GM19438 (cell line): Measurements from ENCODE around the gene TOX2.
"Not testable (repeated sequence)": the region's sequence is repeated elsewhere in the genome, so short reads cannot be mapped to it uniquely, and the experiment has no call there.

Source experiments
- ATAC-seq: cut with Tn5 transposase; IDR thresholded peaks from one replicate; pipeline ENCODE4 v1.9.1; 2021; ENCODE audit warnings: low read depth; ENCODE audit not compliant: unreplicated experiment

The TOX2 gene

GRCh38 chr20:44029848-44030230 lies 115.2 kb downstream of the TOX2 start:
- ATAC-seq = no peak

DNA sequence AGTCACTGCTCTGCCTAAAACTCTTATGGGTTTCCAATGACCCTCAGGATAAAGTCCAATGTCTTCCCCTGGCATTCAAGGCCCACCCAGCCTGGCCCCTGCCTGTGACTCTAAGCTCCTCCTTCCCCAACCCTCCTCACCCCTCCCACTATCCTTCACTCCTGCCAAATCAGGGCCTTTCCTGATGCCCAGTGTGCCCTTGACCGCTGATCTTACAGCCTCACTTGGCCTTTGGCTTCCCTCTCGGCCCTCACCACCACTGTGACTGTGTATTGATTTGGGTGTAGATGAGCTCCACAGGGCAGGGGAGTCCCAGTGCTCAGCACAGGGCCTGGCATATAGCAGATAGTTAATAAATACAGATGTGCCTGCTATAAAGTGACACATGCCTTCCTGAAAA lies 115.7 kb downstream of the TOX2 start:
- no peak for ATAC-seq

DNA sequence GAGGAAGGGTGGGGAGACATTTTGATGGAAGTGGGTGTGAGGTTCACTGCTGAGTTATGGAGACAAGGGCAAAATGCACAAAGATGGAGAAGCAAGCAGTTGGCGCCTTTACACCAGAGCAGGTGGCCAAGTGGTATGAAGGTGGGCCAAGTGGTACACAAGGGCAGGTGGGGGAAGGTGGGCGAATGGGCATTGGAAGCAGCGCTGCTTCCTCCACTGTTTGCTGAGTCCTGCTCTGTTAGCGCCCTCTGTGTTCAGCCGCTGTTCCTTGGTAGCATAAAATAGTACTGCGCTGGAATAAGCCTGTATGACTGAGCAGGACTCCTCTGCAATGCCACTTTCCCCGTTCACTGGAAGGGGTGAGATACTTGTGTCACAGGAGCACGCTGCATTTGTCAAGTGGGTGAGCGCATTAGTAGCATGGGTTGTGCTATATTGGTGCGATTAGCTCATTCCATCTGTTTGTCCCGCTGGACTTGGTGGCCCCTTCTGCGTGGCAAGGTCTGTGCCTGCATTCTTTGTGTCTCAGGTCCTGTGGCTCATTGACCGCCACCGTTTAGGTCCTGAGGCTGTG lies 116.4 kb downstream of the TOX2 start:
- ATAC-seq = no peak

- no peak for ATAC-seq
Observed at GRCh38 chr20:44031781-44032582, 117.3 kb downstream of the TOX2 start.

- no peak for ATAC-seq
Observed at GRCh38 chr20:44032583-44033331, 118.1 kb downstream of the TOX2 start.

GRCh38 chr20:44033344-44033743 lies 118.7 kb downstream of the TOX2 start:
- ATAC-seq = no peak

DNA sequence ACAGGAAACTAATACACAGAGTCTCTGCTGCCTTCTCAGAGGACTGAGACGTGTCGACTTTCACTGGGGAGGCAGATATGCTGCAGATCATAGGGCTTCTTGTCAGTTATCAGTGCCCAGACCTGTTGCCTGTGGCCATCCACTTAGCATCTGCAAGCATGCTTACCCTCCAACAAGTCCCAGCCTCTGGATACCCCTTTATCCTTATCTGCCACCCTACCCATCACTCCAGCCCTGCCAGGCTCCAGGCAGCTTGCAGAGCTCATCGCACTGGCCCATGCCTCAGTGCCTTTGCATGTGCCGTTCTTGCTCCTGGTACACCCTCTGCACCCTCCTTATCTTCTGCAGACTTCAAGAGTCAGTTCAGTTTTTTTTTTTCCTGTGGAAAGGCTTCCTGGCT lies 119.2 kb downstream of the TOX2 start:
- ATAC-seq = no peak

DNA sequence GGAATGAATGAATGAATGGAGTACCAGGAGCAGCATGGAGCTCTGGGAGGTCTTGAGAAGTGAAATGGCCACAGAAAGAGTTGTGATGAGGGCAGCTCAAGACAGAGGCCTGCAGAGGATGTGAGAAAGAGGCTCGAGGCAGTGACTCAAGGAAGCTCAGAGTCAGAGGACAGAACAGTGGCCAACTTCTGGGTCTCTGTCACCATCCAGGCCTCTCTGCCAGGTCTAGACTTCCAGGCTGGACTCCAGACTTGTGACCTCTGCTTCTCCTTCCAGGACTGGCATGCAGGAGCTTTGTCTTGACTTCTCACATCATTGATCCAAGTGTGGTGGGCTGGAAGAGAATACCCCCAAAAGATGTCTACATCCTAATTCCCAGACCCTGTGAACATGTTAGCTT lies 119.8 kb downstream of the TOX2 start:
- ATAC-seq = no peak

DNA sequence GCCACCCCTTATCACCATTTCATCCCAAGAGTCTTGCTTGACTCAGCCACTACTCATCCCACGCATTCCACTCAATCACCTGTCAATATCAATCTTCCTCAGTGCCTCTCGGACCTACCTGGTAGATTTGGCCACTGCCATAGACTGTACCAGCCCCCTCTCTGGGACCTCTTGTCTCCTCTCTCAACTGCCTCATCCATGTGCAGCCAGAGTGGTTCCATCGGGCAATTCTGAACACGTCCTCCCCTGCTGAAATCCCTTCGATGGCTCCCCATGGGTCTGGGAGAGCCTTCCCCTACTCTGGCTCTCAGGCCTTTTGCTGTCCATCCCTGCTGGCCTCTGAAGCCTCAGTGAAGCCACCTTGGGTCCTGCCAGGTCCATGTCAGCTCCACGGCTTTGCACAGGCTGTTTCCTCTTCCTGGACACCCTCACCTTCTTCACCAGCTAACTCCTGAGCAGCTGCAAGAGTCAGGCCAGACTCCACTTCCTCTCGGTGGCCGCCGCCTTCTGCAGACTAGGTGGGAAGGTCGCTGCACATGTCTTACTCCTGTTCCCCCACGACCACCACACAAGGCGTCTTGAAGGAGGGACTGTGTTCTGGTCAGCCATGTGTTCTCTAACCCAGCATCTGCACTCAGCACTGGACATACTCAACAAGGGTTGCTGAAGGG lies 120.4 kb downstream of the TOX2 start:
- no peak for ATAC-seq

- no peak for ATAC-seq
Observed at GRCh38 chr20:44035924-44036323, 121.3 kb downstream of the TOX2 start.

DNA sequence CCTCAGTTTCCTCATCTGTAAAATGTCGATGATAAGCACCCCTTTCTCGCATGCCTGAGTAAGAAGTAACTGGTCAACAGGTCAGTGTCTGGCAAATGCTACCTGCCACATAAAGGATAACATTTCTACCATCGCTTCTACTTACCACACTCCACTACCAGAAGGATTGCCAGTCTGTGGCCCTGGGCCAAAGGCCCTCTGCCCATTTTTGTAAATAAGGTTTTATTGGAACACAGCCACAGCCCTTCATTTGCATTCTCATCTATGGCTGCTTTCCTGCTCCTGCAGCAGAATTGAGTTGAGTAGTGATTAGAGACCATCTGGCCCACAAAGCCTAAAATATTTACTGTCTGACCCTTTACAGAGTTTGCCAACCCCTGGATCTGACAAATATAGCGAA lies 121.8 kb downstream of the TOX2 start:
- ATAC-seq = no peak

- no peak for ATAC-seq
Observed at GRCh38 chr20:44038681-44039123, 124.0 kb downstream of the TOX2 start.

GRCh38 chr20:44039147-44039546 lies 124.5 kb downstream of the TOX2 start:
- no peak for ATAC-seq

DNA sequence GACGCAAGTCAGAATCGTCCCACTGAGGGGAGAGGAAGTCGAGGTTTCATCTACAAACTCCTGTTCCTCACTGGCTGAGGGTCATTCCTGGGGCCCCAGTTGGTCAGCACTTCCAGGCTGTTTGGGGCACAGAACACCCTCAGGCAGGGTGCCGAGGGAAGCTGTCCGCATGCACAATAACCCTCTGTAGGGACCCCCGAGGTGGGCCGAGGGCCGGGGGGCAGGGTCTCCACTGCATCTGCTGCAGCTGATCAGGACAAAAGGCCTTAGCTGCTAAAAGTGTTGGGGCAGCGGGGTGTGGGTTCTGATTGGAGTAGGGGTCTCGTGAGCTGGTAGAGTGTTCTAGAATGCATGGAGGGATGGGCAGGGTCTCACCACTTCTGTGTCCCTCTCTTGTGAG lies 125.1 kb downstream of the TOX2 start:
- ATAC-seq = no peak

DNA sequence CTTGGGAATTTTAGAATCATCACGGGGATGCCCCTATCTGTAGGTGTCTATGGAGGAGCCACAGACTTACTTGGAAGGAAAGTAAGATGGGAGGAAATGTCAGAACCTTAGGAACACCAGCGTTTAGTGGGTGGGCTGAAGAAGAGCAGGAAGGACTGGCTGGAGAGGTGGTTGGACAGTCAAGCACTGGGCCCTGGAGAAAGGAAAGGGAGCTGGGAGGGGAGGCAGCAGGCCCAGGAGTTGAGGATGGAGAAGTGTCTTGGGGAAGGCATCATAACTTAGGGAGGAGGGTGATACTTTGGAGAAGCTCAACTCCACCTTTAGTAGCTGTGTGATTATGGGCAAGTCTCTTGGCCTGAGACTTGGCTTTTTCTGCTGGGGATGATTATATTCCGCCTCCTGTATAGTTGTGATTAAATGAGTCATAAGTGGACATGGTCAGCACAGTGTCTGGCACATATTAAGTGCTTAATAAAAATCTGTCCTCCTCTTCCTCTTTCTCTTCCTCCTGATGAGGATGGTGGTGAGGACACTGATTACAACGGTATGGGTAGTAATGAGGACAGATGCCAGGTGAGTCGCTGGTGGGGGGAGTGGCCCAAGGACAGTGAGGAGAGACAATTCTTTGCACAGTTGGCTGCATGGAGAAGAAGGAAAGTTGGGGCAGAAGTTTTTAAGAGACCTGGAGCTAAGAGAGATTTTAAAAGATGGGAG lies 125.7 kb downstream of the TOX2 start:
- no peak for ATAC-seq

DNA sequence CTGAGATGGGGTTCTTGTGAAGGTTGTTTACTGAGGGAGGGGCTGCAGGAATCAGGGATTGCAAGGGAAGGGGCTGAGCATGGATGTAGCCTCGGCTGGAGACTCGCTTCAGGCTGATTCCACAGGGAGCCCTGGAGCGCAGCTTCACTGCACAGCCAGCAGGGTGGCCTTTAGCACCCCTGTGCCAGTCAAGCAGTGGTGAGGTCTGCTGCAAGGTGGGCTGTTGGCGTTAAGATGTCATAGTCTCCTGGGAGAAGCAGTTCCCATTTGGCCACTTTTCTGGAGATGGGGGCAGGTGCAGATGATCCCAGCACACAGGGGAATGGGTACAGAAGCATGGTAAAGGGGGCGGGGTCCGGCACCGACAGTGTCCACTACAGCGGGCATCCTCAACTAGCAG lies 126.3 kb downstream of the TOX2 start:
- no peak for ATAC-seq

- ATAC-seq = not testable (repeated sequence)
Observed at GRCh38 chr20:44044712-44045111, 130.1 kb downstream of the TOX2 start.

DNA sequence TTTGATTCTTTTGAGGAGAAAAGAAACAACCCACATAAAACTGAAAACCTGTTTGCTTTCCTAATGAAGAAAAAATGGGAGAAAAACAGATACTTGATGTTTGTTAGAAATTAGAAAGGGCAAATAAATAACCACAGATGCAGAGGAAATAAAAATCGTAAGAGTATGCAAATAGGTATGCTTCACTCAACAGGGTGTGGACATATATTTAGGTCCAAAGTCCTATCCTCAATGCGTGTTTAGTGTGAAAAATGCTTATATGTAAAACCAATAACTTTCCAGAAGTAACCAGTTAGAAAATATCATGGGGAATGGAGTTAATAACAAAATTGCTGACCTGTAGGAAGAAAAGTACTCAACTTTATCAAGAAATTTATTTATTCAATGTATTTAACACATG lies 135.7 kb downstream of the TOX2 start:
- ATAC-seq = no peak

- ATAC-seq = no peak
Observed at GRCh38 chr20:44050925-44051660, 136.4 kb downstream of the TOX2 start.

DNA sequence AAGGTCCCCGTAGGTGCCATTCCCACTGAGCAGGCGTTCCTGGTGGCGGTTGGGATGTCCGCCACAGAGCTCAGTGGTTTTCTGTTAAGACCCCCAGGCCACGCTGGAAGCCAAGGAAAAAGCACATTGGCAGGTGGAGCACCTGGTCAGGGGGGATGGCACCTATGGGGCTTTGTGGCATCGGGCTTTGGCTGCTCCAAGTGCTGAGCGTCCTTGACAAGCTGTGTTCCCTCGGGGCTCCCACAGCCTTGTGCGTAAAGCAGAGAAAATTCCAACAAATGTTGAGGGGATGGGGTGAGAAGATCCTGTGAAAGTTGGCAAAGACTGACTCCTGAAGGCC lies 137.0 kb downstream of the TOX2 start:
- ATAC-seq = no peak
